Cardiac muscle cell (in vitro differentiated cells and primary cell): ENCODE data around the gene IQCH. TPM values are rescaled to one million over a fixed set of nuclear protein-coding genes. Genes with fewer than 3 reads are reported as not detected.

Experiments
- DNase-seq, 2 donors: peaks; one replicate each; pipeline versions ENCODE4 v3.0.0 to v3.0.0-alpha.2; 2010 to 2017; ENCODE audit warnings: low read depth in 1 of 2, low spot score in 1 of 2
- H3K27ac ChIP-seq: fragments of 200-600 bp; sonication (generic); 2 replicates; pipeline ENCODE4 v1.5.1; 2016
- H3K27me3 ChIP-seq: fragments of 200-600 bp; sonication (generic); 2 replicates; pipeline ENCODE4 v1.6.0; 2016; ENCODE audit warnings: control low read depth
- H3K36me3 ChIP-seq: fragments of 200-600 bp; sonication (generic); 2 replicates; pipeline ENCODE4 v1.5.1; 2016; ENCODE audit warnings: control low read depth
- H3K4me1 ChIP-seq: fragments of 200-600 bp; sonication (generic); 2 replicates; pipeline ENCODE4 v1.8.1; 2017; ENCODE audit warnings: low read depth, mild to moderate bottlenecking, mixed run types
- H3K4me3 ChIP-seq: fragments of 200-600 bp; sonication (generic); 2 replicates; pipeline ENCODE4 v1.5.1; 2016; ENCODE audit warnings: mild to moderate bottlenecking
- H3K9me3 ChIP-seq: fragments of 200-600 bp; sonication (generic); 2 replicates; pipeline ENCODE4 v1.5.1; 2017; ENCODE audit warnings: low read depth, mild to moderate bottlenecking, control low read depth
- CTCF ChIP-seq: IDR thresholded peaks from 2 replicates; pipeline ENCODE4 v1.5.1; 2012; ENCODE audit warnings: low read depth, mild to moderate bottlenecking, low read length
- polyA plus RNA-seq: library from polyadenylated mRNA; unstranded; fragments of >200 nt; fragmentation: Nextera tagmentation; extraction: Ambion mirVana; gene quantifications from 2 replicates; pipeline ENCODE4 v1.2.1, GENCODE V29; 2016
- total RNA-seq: library from RNA; depleted of rRNA; stranded (reverse); fragments of >200 nt; gene quantifications from 2 replicates; pipeline ENCODE4 v1.2.3, GENCODE V29; 2016

IQCH gene
- total and polyA plus RNA-seq, 2 experiments from 2014 or later, result 5.9 to 6.9 TPM

DNA sequence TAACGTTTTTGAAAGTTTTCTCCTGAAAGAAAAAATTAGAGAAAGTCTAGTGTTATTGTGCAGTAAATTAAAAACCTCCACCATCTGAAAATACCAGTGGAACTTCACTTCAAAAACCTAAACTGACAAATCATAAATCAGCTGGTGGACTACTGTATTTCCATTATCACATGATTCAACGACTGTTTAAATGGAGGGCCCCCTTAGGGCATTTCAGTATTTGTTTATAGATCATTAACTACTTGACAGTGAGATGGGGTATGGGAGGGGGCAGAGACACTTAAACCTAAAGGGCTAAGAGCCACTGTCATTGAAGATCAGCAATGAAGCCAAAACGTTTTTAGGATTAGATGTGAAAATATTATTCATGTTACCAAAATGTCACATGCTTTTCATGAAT is 257.6 kb downstream of the IQCH start:
- TF ChIP-seq CTCF, result no peak
- DNase-seq, result no peak
- Histone ChIP-seq H3K9me3 (no peaks in the 10 kb centered on the region), H3K36me3 (no peaks in the 10 kb centered on the region), H3K4me3 (no peak overlapping the region), H3K27me3 (no peaks in the 10 kb centered on the region), H3K27ac (no peak overlapping the region), H3K4me1 (no peaks in the 10 kb centered on the region)

DNA sequence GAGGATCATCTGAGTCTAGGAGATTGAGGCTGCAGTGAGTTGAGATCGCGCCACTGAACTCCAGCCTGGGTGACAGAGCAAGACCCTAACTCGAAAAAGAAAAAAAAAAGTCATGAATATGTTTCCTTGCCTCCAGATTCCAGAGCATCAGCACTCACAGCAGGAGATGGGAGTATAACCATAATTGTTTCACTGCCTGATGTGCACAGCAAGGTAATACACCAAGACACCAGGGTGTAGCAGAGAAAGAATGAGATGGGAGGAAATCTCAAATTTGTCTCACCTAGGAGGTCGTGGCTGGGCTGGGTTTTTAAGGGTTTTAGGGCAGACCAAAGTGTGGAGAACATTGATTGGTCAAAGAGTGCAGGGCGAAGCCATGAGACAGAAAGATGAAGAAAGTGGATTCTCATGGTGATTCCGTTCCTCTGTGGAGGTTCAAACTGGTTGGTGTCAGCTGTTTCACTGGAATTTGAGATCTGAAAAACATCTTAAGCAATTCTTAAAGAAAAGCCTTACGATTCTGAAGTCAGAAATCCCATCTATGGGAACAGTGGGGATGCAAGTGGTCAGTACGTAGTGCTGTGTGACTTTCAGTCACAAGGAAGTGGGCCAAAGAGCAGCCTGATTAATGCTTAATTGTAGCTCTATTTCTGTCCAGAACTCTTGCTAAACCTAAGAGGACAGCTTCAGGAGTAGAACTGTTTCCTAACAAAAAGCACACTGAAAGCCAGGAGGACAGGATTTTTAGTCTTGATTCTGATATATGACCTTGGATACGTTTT is 258.5 kb downstream of the IQCH start:
- no peak overlapping the region for H3K4me3 ChIP-seq
- TF ChIP-seq CTCF, result no peak
- no peaks in the 10 kb centered on the region for H3K36me3 ChIP-seq
- H3K27me3 ChIP-seq, result no peaks in the 10 kb centered on the region
- no peaks in the 10 kb centered on the region for H3K9me3 ChIP-seq
- no peak overlapping the region for H3K27ac ChIP-seq
- no peak for DNase-seq
- H3K4me1 ChIP-seq, result no peaks in the 10 kb centered on the region

DNA sequence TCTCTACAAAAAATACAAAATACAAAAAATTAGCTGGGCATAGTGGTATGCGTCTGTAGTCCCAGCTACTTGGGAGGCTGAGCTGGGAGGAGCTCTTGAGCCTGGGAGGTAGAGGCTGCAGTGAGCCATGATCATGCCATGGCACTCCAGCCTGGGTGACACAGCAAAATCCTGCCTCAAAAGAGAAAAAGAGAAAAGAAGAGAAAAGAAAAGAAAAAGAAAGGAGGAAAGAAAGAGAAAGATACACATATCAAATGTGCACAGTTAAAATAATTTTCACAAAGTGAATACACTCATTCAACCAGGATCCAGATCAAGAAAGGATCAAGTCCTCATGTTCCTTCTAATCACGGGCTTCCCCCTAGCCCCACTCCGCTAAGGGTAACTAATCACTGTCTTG is 260.5 kb downstream of the IQCH start:
- no peaks in the 10 kb centered on the region for H3K9me3 ChIP-seq
- no peak overlapping the region for H3K27ac ChIP-seq
- no peak for TF ChIP-seq CTCF
- no peaks in the 10 kb centered on the region for H3K36me3 ChIP-seq
- no peak overlapping the region for H3K4me3 ChIP-seq
- no peak for DNase-seq
- no peaks in the 10 kb centered on the region for H3K27me3 ChIP-seq
- H3K4me1 ChIP-seq, result no peaks in the 10 kb centered on the region

GRCh38 chr15:67515557-67515956 is 261.0 kb downstream of the IQCH start:
- Histone ChIP-seq H3K9me3 (no peaks in the 10 kb centered on the region), H3K4me1 (no peaks in the 10 kb centered on the region), H3K27ac (no peak overlapping the region), H3K4me3 (no peak overlapping the region), H3K36me3 (no peaks in the 10 kb centered on the region), H3K27me3 (no peaks in the 10 kb centered on the region)
- TF ChIP-seq CTCF, result no peak
- DNase-seq, result no peak

DNA sequence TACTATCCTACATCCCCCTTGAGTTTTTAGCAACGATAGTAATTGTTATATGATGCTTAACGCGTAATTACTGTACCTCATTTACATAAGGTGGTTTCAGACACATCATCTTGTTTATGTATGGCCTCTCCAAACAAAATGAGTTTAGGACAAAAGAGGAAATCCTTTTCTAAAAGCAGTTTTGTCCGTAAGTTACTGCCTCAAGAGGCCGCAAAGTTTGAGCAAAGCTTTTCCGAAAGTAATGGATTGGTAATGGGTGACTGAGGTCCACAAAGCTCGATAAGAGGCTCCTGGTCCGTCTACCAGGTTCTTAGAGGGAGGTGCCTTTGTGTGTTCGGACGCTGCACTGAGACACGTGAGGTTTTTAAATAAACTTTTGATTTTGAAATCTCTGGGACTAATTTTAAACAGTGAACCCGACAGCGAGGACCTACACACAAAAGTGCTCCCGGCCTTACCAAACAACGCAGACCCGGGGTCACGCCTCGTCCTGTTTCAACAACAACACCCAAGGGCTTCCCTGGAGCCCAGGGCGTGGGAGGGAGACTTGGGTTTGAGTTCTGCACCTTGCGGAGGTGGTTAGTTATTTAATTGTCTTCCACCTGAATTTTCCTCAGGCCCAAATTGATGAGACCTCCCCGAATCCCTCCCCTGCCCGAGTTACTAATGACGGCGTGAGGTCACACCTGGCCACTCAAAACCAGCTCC is 265.9 kb downstream of the IQCH start:
- Histone ChIP-seq H3K4me3 (peak overlapping the region; percentile 54), H3K27ac (peak overlapping the region; percentile 97), H3K4me1 (peaks cover 15% of the 10 kb centered on the region), H3K9me3 (no peaks in the 10 kb centered on the region), H3K27me3 (no peaks in the 10 kb centered on the region), H3K36me3 (no peaks in the 10 kb centered on the region)
- DNase-seq, result no peak
- TF ChIP-seq CTCF, result no peak
